Smooth muscle cell (in vitro differentiated cells): ENCODE measurements around the gene PTPRD. TPM values are rescaled to one million over a fixed set of nuclear protein-coding genes. Genes with fewer than 3 reads are reported as not detected.

Experiments used
- DNase-seq: peaks from one replicate; lab custom pipeline; 2025; ENCODE audit not compliant: unreplicated experiment; lab: John Stamatoyannopoulos, UW
- H2AFZ ChIP-seq: fragments of 200-600 bp; sonication (generic); 2 replicates; pipeline ENCODE4 v1.6.0; 2016; ENCODE audit warnings: antibody characterized with exemption, low read depth, mild to moderate bottlenecking
- H3F3A ChIP-seq: fragments of 200-600 bp; sonication (generic); 2 replicates; pipeline ENCODE4 v1.6.0; 2017; ENCODE audit warnings: antibody characterized with exemption, low read depth
- H3K27ac ChIP-seq: fragments of 200-600 bp; sonication (generic); 2 replicates; pipeline ENCODE4 v1.5.1; 2016; ENCODE audit warnings: low read depth, mild to moderate bottlenecking
- H3K27me3 ChIP-seq: fragments of 200-600 bp; sonication (generic); 2 replicates; pipeline ENCODE4 v1.6.1; 2016; ENCODE audit warnings: low read depth, mild to moderate bottlenecking
- H3K36me3 ChIP-seq: fragments of 200-600 bp; sonication (generic); 2 replicates; pipeline ENCODE4 v1.5.1; 2016; ENCODE audit warnings: low read depth
- H3K4me1 ChIP-seq: fragments of 200-600 bp; sonication (generic); 2 replicates; pipeline ENCODE4 v1.5.1; 2016; ENCODE audit warnings: low read depth
- H3K4me2 ChIP-seq: fragments of 200-600 bp; sonication (generic); 2 replicates; pipeline ENCODE4 v1.6.0; 2016; ENCODE audit warnings: mild to moderate bottlenecking
- H3K4me3 ChIP-seq: fragments of 200-600 bp; sonication (generic); 2 replicates; pipeline ENCODE4 v1.5.1; 2016; ENCODE audit warnings: mild to moderate bottlenecking
- H3K79me2 ChIP-seq: fragments of 200-600 bp; sonication (generic); 2 replicates; pipeline ENCODE4 v1.6.0; 2016; ENCODE audit warnings: low read depth, mild to moderate bottlenecking
- H3K9ac ChIP-seq: fragments of 200-600 bp; sonication (generic); 2 replicates; pipeline ENCODE4 v1.6.0; 2016; ENCODE audit warnings: low read depth
- H3K9me3 ChIP-seq: fragments of 200-600 bp; sonication (generic); replicated peaks from 2 replicates; pipeline ENCODE4 v1.5.1; 2016; ENCODE audit warnings: low read depth
- H4K20me1 ChIP-seq: fragments of 200-600 bp; sonication (generic); 2 replicates; pipeline ENCODE4 v1.6.0; 2016; ENCODE audit warnings: low read depth
- CTCF ChIP-seq: fragments of 200-600 bp; sonication (generic); IDR thresholded peaks from 2 replicates; pipeline ENCODE4 v1.5.1; 2017; ENCODE audit warnings: borderline replicate concordance, mild to moderate bottlenecking, antibody characterized with exemption; ENCODE audit not compliant: insufficient read depth, poor library complexity, severe bottlenecking
- whole genome bisulfite sequencing: methylation state at CpG from one replicate; pipeline ENCODE4 v1.1.7; 2016; ENCODE audit warnings: low lambda C conversion rate; 5-methylcytosine and 5-hydroxymethylcytosine counted together
- polyA plus RNA-seq: library from polyadenylated mRNA; unstranded; fragments of >200 nt; fragmentation: Nextera tagmentation; extraction: Ambion mirVana; gene quantifications from 2 replicates; pipeline ENCODE4 v1.2.1, GENCODE V29; 2016
- total RNA-seq: library from RNA; depleted of rRNA; stranded (reverse); fragments of >200 nt; gene quantifications from 2 replicates; pipeline ENCODE4 v1.2.3, GENCODE V29; 2014

PTPRD gene
- total and polyA plus RNA-seq, 2 experiments from 2014 or later, result 6.5 to 61.0 TPM

- Histone ChIP-seq H2AFZ (no peak overlapping the region), H3K36me3 (no peaks in the 10 kb centered on the region), H3K79me2 (no peaks in the 10 kb centered on the region), H3F3A (peaks cover 9% of the 10 kb centered on the region), H3K27ac (peak overlapping the region; percentile 2), H4K20me1 (no peaks in the 10 kb centered on the region), H3K27me3 (no peaks in the 10 kb centered on the region), H3K4me3 (no peak overlapping the region), H3K4me2 (peak overlapping the region; percentile 48), H3K4me1 (peaks cover 15% of the 10 kb centered on the region), H3K9me3 (no peaks in the 10 kb centered on the region), H3K9ac (no peak overlapping the region)
- no peak for TF ChIP-seq CTCF
- 78% methylated on average over 4 of the region's 4 CpGs for WGBS
- DNase-seq, result no peak
These were observed 2229.8 kb downstream of the PTPRD start for GRCh38 chr9:8382777-8383527.

GRCh38 chr9:8382266-8382665 lies 2230.5 kb downstream of the PTPRD start:
- TF ChIP-seq CTCF, result no peak
- WGBS, result 55% methylated on average over 1 of the region's 1 CpG
- Histone ChIP-seq H3K27me3 (no peaks in the 10 kb centered on the region), H3K36me3 (no peaks in the 10 kb centered on the region), H3K9me3 (no peaks in the 10 kb centered on the region), H3K9ac (no peak overlapping the region), H4K20me1 (no peaks in the 10 kb centered on the region), H3F3A (peaks cover 9% of the 10 kb centered on the region), H2AFZ (no peak overlapping the region), H3K4me2 (peak overlapping the region; percentile 48), H3K4me3 (no peak overlapping the region), H3K79me2 (no peaks in the 10 kb centered on the region), H3K27ac (peak overlapping the region; percentile 2), H3K4me1 (peaks cover 15% of the 10 kb centered on the region)
- DNase-seq, result no peak

- WGBS, result 68% methylated on average over 3 of the region's 3 CpGs
- DNase-seq, result no peak
- peak overlapping the region; percentile 48 for H3K4me2 ChIP-seq
These were observed 2231.2 kb downstream of the PTPRD start for GRCh38 chr9:8381601-8382000.

More at GRCh38 chr9:8381601-8382000, 2231.2 kb downstream of the PTPRD start:
- TF ChIP-seq CTCF, result no peak
- H3K79me2 ChIP-seq, result no peaks in the 10 kb centered on the region
- H3K36me3 ChIP-seq, result no peaks in the 10 kb centered on the region
- H3K27me3 ChIP-seq, result no peaks in the 10 kb centered on the region
- peaks cover 9% of the 10 kb centered on the region for H3F3A ChIP-seq
- no peak overlapping the region for H2AFZ ChIP-seq
- H3K9ac ChIP-seq, result no peak overlapping the region
- H4K20me1 ChIP-seq, result no peaks in the 10 kb centered on the region
- H3K4me1 ChIP-seq, result peaks cover 15% of the 10 kb centered on the region
- H3K9me3 ChIP-seq, result no peaks in the 10 kb centered on the region
- no peak overlapping the region for H3K27ac ChIP-seq
- no peak overlapping the region for H3K4me3 ChIP-seq
